HCT116 (cell line): ENCODE measurements around the gene LAPTM4A. TPM values are rescaled to one million over a fixed set of nuclear protein-coding genes. Genes with fewer than 3 reads are reported as not detected.

Experiments used
- ATAC-seq: fragments of 200-7000 bp; cut with Tn5 transposase; 2 replicates; pipeline ENCODE4 v1.9.1; 2020; ENCODE audit warnings: mild to moderate bottlenecking, moderate library complexity
- BruUV-seq: library from RNA; stranded (reverse); fragments of 400-500 nt; replicated peaks from 2 replicates; lab custom pipeline; 2021; lab: Mats Ljungman, UMichigan
- CTCF ChIA-PET: fragments of 300-600 bp; sonication (Branson Sonifier 250); formaldehyde crosslinking; loops from one replicate; lab custom pipeline; 2021; ENCODE audit warnings: antibody characterized with exemption; lab: Charles Lee
- POLR2A ChIA-PET: fragments of 300-600, 350-600 bp; sonication (Branson Sonifier 250); formaldehyde crosslinking; loops from one replicate; lab custom pipeline; 2021; ENCODE audit warnings: antibody characterized with exemption; lab: Charles Lee
- RAD21 ChIA-PET, 2 experiments: fragments of 300-600 bp; sonication (Branson Sonifier 250); formaldehyde crosslinking; loops; one replicate each; lab custom pipeline; 2023; ENCODE audit warnings: low total read pairs in 2 of 2; ENCODE audit not compliant: uncharacterized antibody in 2 of 2, unreplicated experiment in 2 of 2, low non-redundant PET in 1 of 2; lab: Charles Lee
- DNase-seq: peaks from one replicate; pipeline ENCODE4 v3.0.0-alpha.2; 2010; ENCODE audit warnings: low read depth, low spot score
- H2AFZ ChIP-seq: fragments of 200-600 bp; shearing (Covaris generic), sonication (generic); 2 replicates; pipeline ENCODE4 v1.6.1; 2017; ENCODE audit warnings: low read depth, mixed run types, mixed read lengths, antibody characterized with exemption, low read length; ENCODE audit not compliant: poor library complexity, severe bottlenecking
- H3K27ac ChIP-seq: 2 replicates; pipeline ENCODE4 v1.5.1; 2012; ENCODE audit warnings: low read depth, low read length
- H3K27me3 ChIP-seq: fragments of 200-600 bp; sonication (generic); 2 replicates; pipeline ENCODE4 v1.6.1; 2016; ENCODE audit warnings: mixed run types, low read length, mixed read lengths; ENCODE audit not compliant: insufficient read depth
- H3K36me3 ChIP-seq, 2 experiments: fragments of 200-500 bp in 1 of 2; fragments of 200-600 bp in 1 of 2; sonication (Bioruptor generic) in 1 of 2; sonication (generic) in 1 of 2; 2 replicates each; pipeline versions ENCODE4 v1.5.1 to v1.6.1; 2014 to 2016; ENCODE audit warnings: low read length in 2 of 2, inconsistent platforms in 1 of 2, mixed read lengths in 1 of 2, mixed run types in 1 of 2; ENCODE audit not compliant: insufficient read depth in 2 of 2, control insufficient read depth in 1 of 2
- H3K4me1 ChIP-seq, 2 experiments: fragments of 200-600 bp in 1 of 2; sonication (generic) in 1 of 2; 2 replicates each; pipeline versions ENCODE4 v1.5.1 to v1.6.1; 2012 to 2017; ENCODE audit warnings: low read length in 2 of 2, inconsistent platforms in 1 of 2, mild to moderate bottlenecking in 1 of 2, mixed read lengths in 1 of 2, mixed run types in 1 of 2, moderate library complexity in 1 of 2; ENCODE audit not compliant: insufficient read depth in 2 of 2, control insufficient read depth in 1 of 2
- H3K4me2 ChIP-seq: fragments of 200-600 bp; sonication (generic); 2 replicates; pipeline ENCODE4 v1.6.1; 2017; ENCODE audit warnings: mixed run types, low read length, mixed read lengths
- H3K4me3 ChIP-seq, 2 experiments: fragments of 200-600 bp in 1 of 2; sonication (generic) in 1 of 2; replicated peaks in 1 of 2; 2 replicates each; pipeline ENCODE4 v1.5.1; 2011 to 2016; ENCODE audit warnings: low read length in 2 of 2, control low read depth in 1 of 2, low read depth in 1 of 2, mild to moderate bottlenecking in 1 of 2, mixed read lengths in 1 of 2, mixed run types in 1 of 2
- H3K79me2 ChIP-seq: fragments of 200-600 bp; sonication (generic); 2 replicates; pipeline ENCODE4 v1.6.1; 2017; ENCODE audit warnings: mild to moderate bottlenecking, mixed run types, low read length, moderate library complexity, mixed read lengths; ENCODE audit not compliant: insufficient read depth
- H3K9ac ChIP-seq: fragments of 200-600 bp; sonication (generic); 2 replicates; pipeline ENCODE4 v1.6.1; 2016; ENCODE audit warnings: low read length, mixed read lengths
- H3K9me2 ChIP-seq: fragments of 200-600 bp; sonication (generic), shearing (Covaris generic); 2 replicates; pipeline ENCODE4 v1.6.1; 2017; ENCODE audit warnings: mixed run types, mild to moderate bottlenecking, moderate library complexity; ENCODE audit not compliant: insufficient read depth
- H3K9me3 ChIP-seq, 2 experiments: fragments of 200-500 bp in 1 of 2; fragments of 200-600 bp in 1 of 2; sonication (Bioruptor generic) in 1 of 2; sonication (generic) in 1 of 2; 2 replicates each; pipeline ENCODE4 v1.6.1; 2014 to 2017; ENCODE audit warnings: low read length in 2 of 2, mixed read lengths in 2 of 2, inconsistent platforms in 1 of 2, low read depth in 1 of 2, mild to moderate bottlenecking in 1 of 2, mixed run types in 1 of 2, moderate library complexity in 1 of 2; ENCODE audit not compliant: control insufficient read depth in 1 of 2, insufficient read depth in 1 of 2
- H4K20me1 ChIP-seq: fragments of 200-600 bp; sonication (generic), shearing (Covaris generic); 2 replicates; pipeline ENCODE4 v1.6.1; 2017; ENCODE audit warnings: mixed run types, mild to moderate bottlenecking, moderate library complexity; ENCODE audit not compliant: insufficient read depth
- CBX3 ChIP-seq: IDR thresholded peaks from 2 replicates; pipeline ENCODE4 v1.6.1; 2012; ENCODE audit warnings: low read depth
- CEBPB ChIP-seq: IDR thresholded peaks from 2 replicates; pipeline ENCODE4 v1.6.1; 2012; ENCODE audit warnings: low read depth
- CTCF ChIP-seq, 3 experiments: fragments of 200-600 bp in 1 of 3; sonication (generic) in 1 of 3; IDR thresholded peaks in 2 of 3; conservative IDR thresholded peaks in 1 of 3; 2 replicates each; pipeline ENCODE4 v1.5.1; 2012 to 2017; ENCODE audit warnings: low read depth in 2 of 3, low read length in 2 of 3, antibody characterized with exemption in 1 of 3, borderline replicate concordance in 1 of 3, control low read depth in 1 of 3, mild to moderate bottlenecking in 1 of 3, mixed read lengths in 1 of 3, mixed run types in 1 of 3, moderate library complexity in 1 of 3; ENCODE audit not compliant: insufficient read depth in 1 of 3
- EGR1 ChIP-seq: IDR thresholded peaks from 2 replicates; pipeline ENCODE4 v1.6.1; 2012; ENCODE audit warnings: low read depth
- ELF1 ChIP-seq: IDR thresholded peaks from 2 replicates; pipeline ENCODE4 v1.6.1; 2012; ENCODE audit warnings: low read depth, borderline replicate concordance
- EZH2 ChIP-seq: fragments of 200-600 bp; sonication (generic); IDR thresholded peaks from 2 replicates; pipeline ENCODE4 v1.6.1; 2017; ENCODE audit warnings: antibody characterized with exemption, mixed run types
- FOSL1 ChIP-seq: IDR thresholded peaks from 2 replicates; pipeline ENCODE4 v1.6.1; 2012; ENCODE audit warnings: low read depth
- JUND ChIP-seq: IDR thresholded peaks from 2 replicates; pipeline ENCODE4 v1.6.1; 2012
- POLR2A ChIP-seq: IDR thresholded peaks from 2 replicates; pipeline ENCODE4 v1.7.0; 2011; ENCODE audit warnings: borderline replicate concordance; ENCODE audit not compliant: insufficient read depth, insufficient read length; ENCODE audit errors: extremely low read depth
- SIN3A ChIP-seq: IDR thresholded peaks from 2 replicates; pipeline ENCODE4 v1.6.1; 2012; ENCODE audit warnings: low read depth
- SRF ChIP-seq: IDR thresholded peaks from 2 replicates; pipeline ENCODE4 v1.6.1; 2012; ENCODE audit warnings: low read depth
- TCF7L2 ChIP-seq: IDR thresholded peaks from 2 replicates; pipeline ENCODE4 v1.7.0; 2011; ENCODE audit warnings: borderline replicate concordance, inconsistent platforms; ENCODE audit not compliant: insufficient read depth, insufficient read length; ENCODE audit errors: extremely low read depth
- ZBTB33 ChIP-seq: IDR thresholded peaks from 2 replicates; pipeline ENCODE4 v1.6.1; 2011; ENCODE audit warnings: mild to moderate bottlenecking, low read length, moderate library complexity; ENCODE audit not compliant: insufficient replicate concordance; ENCODE audit errors: extremely low read depth
- ZNF274 ChIP-seq: fragments of 200-500 bp; sonication (Bioruptor generic); IDR thresholded peaks from 2 replicates; pipeline ENCODE4 v1.6.1; 2014; ENCODE audit warnings: mild to moderate bottlenecking, low read depth, low read length, inconsistent platforms
- intact Hi-C: fragments of 100-400 bp; cut with micrococcal nuclease; formaldehyde crosslinking; loops from 2 replicates; pipeline ENCODE4 v1.10.0; 2022
- total RNA-seq: library from RNA; stranded (reverse); gene quantifications from one replicate; pipeline ENCODE4 v1.2.1, GENCODE V29; 2021; ENCODE audit not compliant: unreplicated experiment

The LAPTM4A gene
- total RNA-seq, 1 experiment from 2014 or later = 84.5 TPM

- no peak overlapping the region for H3K4me2 ChIP-seq
- no peaks in the 10 kb centered on the region for H3K27me3 ChIP-seq
- H3K36me3 ChIP-seq = peaks cover 30 to 42% of the 10 kb centered on the region in 2 experiments
- H2AFZ ChIP-seq = no peak overlapping the region
- no peaks in the 10 kb centered on the region for H4K20me1 ChIP-seq
- intact Hi-C loops = no loop called here
- no peak for TF ChIP-seq CBX3
- TF ChIP-seq SIN3A = no peak
- TF ChIP-seq FOSL1 = no peak
- TF ChIP-seq CTCF (IDR thresholded peaks at IDR 0.05 in 2 of 3, conservative IDR thresholded peaks at IDR 0.05 in 1 of 3; ENCODE audit: borderline replicate concordance in 1 of 3, insufficient read depth in 1 of 3, low read depth in 2 of 3, low read length in 2 of 3) = no peak
- TF ChIP-seq TCF7L2 = no peak
- TF ChIP-seq SRF = no peak
- no peak for TF ChIP-seq ELF1
- no peak for TF ChIP-seq ZNF274
- no peak for TF ChIP-seq ZBTB33
- no peak for TF ChIP-seq CEBPB
- TF ChIP-seq POLR2A = no peak
- no peak for TF ChIP-seq EGR1
- TF ChIP-seq JUND = no peak
- TF ChIP-seq EZH2 = no peak
- no peak overlapping the region for H3K9ac ChIP-seq
- no peaks in the 10 kb centered on the region for H3K4me1 ChIP-seq
- no peak overlapping the region for H3K4me3 ChIP-seq
- no peak for DNase-seq
- ChIA-PET POLR2A (no interaction called here), RAD21 (no interaction called here), CTCF (no interaction called here)
- BruUV-seq = no TSS peak
- H3K9me3 ChIP-seq = no peaks in the 10 kb centered on the region
- H3K27ac ChIP-seq = no peak overlapping the region
- no peaks in the 10 kb centered on the region for H3K79me2 ChIP-seq
- H3K9me2 ChIP-seq = no peaks in the 10 kb centered on the region
- ATAC-seq = no peak
Observed at GRCh38 chr2:20034821-20035220, 16.6 kb downstream of the LAPTM4A start.
